ENCODE measurements around the gene ANKRD44. TPM values are rescaled to one million over a fixed set of nuclear protein-coding genes. Genes with fewer than 3 reads are reported as not detected.

The ANKRD44 gene
- total RNA-seq, 2 experiments from 2014 or later: 210 to 249 TPM

GRCh38 chr2:197102231-197102630, 208.3 kb downstream of the ANKRD44 start:
- Mint-ChIP-seq H3K4me1 (peaks cover 9% of the 10 kb centered on the region), H3K4me3 (no peak overlapping the region), H3K27me3 (no peaks in the 10 kb centered on the region), H3K36me3 (peaks cover 53% of the 10 kb centered on the region), H3K27ac (peak overlapping the region; percentile 45), H3K9me3 (ENCODE audit: low read depth) (no peaks in the 10 kb centered on the region)
- CTCF ChIA-PET: interaction anchor here (1.3 kb wide), 1 partner anchor 11 kb away, joined by 5 read pairs; no protein-coding TSS in a partner anchor
- ATAC-seq (no peak), DNase-seq (no peak)

GRCh38 chr2:197101519-197101918, 209.1 kb downstream of the ANKRD44 start:
- peaks cover 9% of the 10 kb centered on the region for H3K4me1 Mint-ChIP-seq
- no peak overlapping the region for H3K4me3 Mint-ChIP-seq
- H3K36me3 Mint-ChIP-seq: peaks cover 55% of the 10 kb centered on the region
- no peak for ATAC-seq
- DNase-seq: no peak
- CTCF ChIA-PET: no interaction called here
- H3K27me3 Mint-ChIP-seq: no peaks in the 10 kb centered on the region
- H3K9me3 Mint-ChIP-seq (ENCODE audit: low read depth): no peaks in the 10 kb centered on the region
- H3K27ac Mint-ChIP-seq: peak overlapping the region; percentile 15

- ATAC-seq: no peak
- H3K27me3 Mint-ChIP-seq: no peaks in the 10 kb centered on the region
- CTCF ChIA-PET: interaction anchor here (1.5 to 2.5 kb wide), 3 partner anchors 15 to 71 kb away, joined by 4 to 17 read pairs (median 7); no protein-coding TSS in a partner anchor
- peaks cover 53% of the 10 kb centered on the region for H3K36me3 Mint-ChIP-seq
- H3K4me1 Mint-ChIP-seq: peaks cover 7% of the 10 kb centered on the region
- no peak for DNase-seq
- H3K4me3 Mint-ChIP-seq: no peak overlapping the region
- H3K27ac Mint-ChIP-seq: no peak overlapping the region
- H3K9me3 Mint-ChIP-seq (ENCODE audit: low read depth): no peaks in the 10 kb centered on the region
Observed at GRCh38 chr2:197097578-197098366, 212.8 kb downstream of the ANKRD44 start.

GRCh38 chr2:197096649-197097048, 213.9 kb downstream of the ANKRD44 start:
- no peaks in the 10 kb centered on the region for H3K9me3 Mint-ChIP-seq (ENCODE audit: low read depth)
- CTCF ChIA-PET: interaction anchor here (1.3 to 2.5 kb wide), 2 partner anchors 9 to 17 kb away, joined by 4 to 7 read pairs; no protein-coding TSS in a partner anchor

GRCh38 chr2:197092431-197092830, 218.1 kb downstream of the ANKRD44 start:
- ATAC-seq: no peak
- Mint-ChIP-seq H3K27ac (no peak overlapping the region), H3K4me1 (peaks cover 2% of the 10 kb centered on the region), H3K9me3 (ENCODE audit: low read depth) (no peaks in the 10 kb centered on the region), H3K27me3 (no peaks in the 10 kb centered on the region), H3K4me3 (no peak overlapping the region), H3K36me3 (peaks cover 48% of the 10 kb centered on the region)
- DNase-seq: no peak
- CTCF ChIA-PET: no interaction called here

More at GRCh38 chr2:197096649-197097048, 213.9 kb downstream of the ANKRD44 start:
- ATAC-seq: no peak
- Mint-ChIP-seq H3K4me3 (no peak overlapping the region), H3K27me3 (no peaks in the 10 kb centered on the region), H3K27ac (no peak overlapping the region), H3K4me1 (no peaks in the 10 kb centered on the region), H3K36me3 (peaks cover 53% of the 10 kb centered on the region)
- no peak for DNase-seq

GRCh38 chr2:197090742-197091367, 219.7 kb downstream of the ANKRD44 start:
- ATAC-seq (no peak), DNase-seq (no peak)
- no peak overlapping the region for H3K4me3 Mint-ChIP-seq
- H3K36me3 Mint-ChIP-seq: peaks cover 51% of the 10 kb centered on the region
- H3K27ac Mint-ChIP-seq: peak overlapping the region; percentile 42
- CTCF ChIA-PET: interaction anchor here (1.2 kb wide), 1 partner anchor 23 kb away, joined by 4 read pairs; no protein-coding TSS in a partner anchor
- no peaks in the 10 kb centered on the region for H3K27me3 Mint-ChIP-seq
- peaks cover 2% of the 10 kb centered on the region for H3K4me1 Mint-ChIP-seq
- no peaks in the 10 kb centered on the region for H3K9me3 Mint-ChIP-seq (ENCODE audit: low read depth)

GRCh38 chr2:197089655-197090054, 220.9 kb downstream of the ANKRD44 start:
- H3K4me3 Mint-ChIP-seq: no peak overlapping the region
- H3K27me3 Mint-ChIP-seq: no peaks in the 10 kb centered on the region
- no peaks in the 10 kb centered on the region for H3K9me3 Mint-ChIP-seq (ENCODE audit: low read depth)
- DNase-seq (no peak), ATAC-seq (no peak)
- H3K4me1 Mint-ChIP-seq: peaks cover 2% of the 10 kb centered on the region
- CTCF ChIA-PET: interaction anchor here (1.3 kb wide), 1 partner anchor 10 kb away, joined by 3 read pairs; no protein-coding TSS in a partner anchor
- H3K36me3 Mint-ChIP-seq: peaks cover 48% of the 10 kb centered on the region
- no peak overlapping the region for H3K27ac Mint-ChIP-seq

- no peak overlapping the region for H3K27ac Mint-ChIP-seq
- DNase-seq (no peak), ATAC-seq (no peak)
- no peak overlapping the region for H3K4me3 Mint-ChIP-seq
- peaks cover 2% of the 10 kb centered on the region for H3K4me1 Mint-ChIP-seq
- peaks cover 56% of the 10 kb centered on the region for H3K36me3 Mint-ChIP-seq
- CTCF ChIA-PET: interaction anchor here (1.3 kb wide), 1 partner anchor 9 kb away, joined by 3 read pairs; no protein-coding TSS in a partner anchor
- H3K9me3 Mint-ChIP-seq (ENCODE audit: low read depth): no peaks in the 10 kb centered on the region
- no peaks in the 10 kb centered on the region for H3K27me3 Mint-ChIP-seq
Observed at GRCh38 chr2:197088694-197089093, 221.9 kb downstream of the ANKRD44 start.

GRCh38 chr2:197086500-197086899, 224.1 kb downstream of the ANKRD44 start:
- CTCF ChIA-PET: interaction anchor here (1.5 to 1.8 kb wide), 3 partner anchors 11 to 82 kb away, joined by 4 to 9 read pairs (median 6); no protein-coding TSS in a partner anchor
- no peak for DNase-seq
- H3K4me3 Mint-ChIP-seq: no peak overlapping the region
- H3K27me3 Mint-ChIP-seq: no peaks in the 10 kb centered on the region
- no peak for ATAC-seq
- H3K36me3 Mint-ChIP-seq: peaks cover 64% of the 10 kb centered on the region
- peaks cover 2% of the 10 kb centered on the region for H3K4me1 Mint-ChIP-seq
- no peaks in the 10 kb centered on the region for H3K9me3 Mint-ChIP-seq (ENCODE audit: low read depth)
- H3K27ac Mint-ChIP-seq: no peak overlapping the region

GRCh38 chr2:197085665-197086064, 224.9 kb downstream of the ANKRD44 start:
- ATAC-seq (no peak), DNase-seq (no peak)
- CTCF ChIA-PET: interaction anchor here (1.5 kb wide), 1 partner anchor 13 kb away, joined by 4 read pairs; no protein-coding TSS in a partner anchor
- no peaks in the 10 kb centered on the region for H3K9me3 Mint-ChIP-seq (ENCODE audit: low read depth)
- no peaks in the 10 kb centered on the region for H3K27me3 Mint-ChIP-seq
- peaks cover 2% of the 10 kb centered on the region for H3K4me1 Mint-ChIP-seq
- no peak overlapping the region for H3K4me3 Mint-ChIP-seq
- H3K36me3 Mint-ChIP-seq: peaks cover 68% of the 10 kb centered on the region
- no peak overlapping the region for H3K27ac Mint-ChIP-seq

- Mint-ChIP-seq H3K4me3 (no peak overlapping the region), H3K4me1 (no peaks in the 10 kb centered on the region), H3K27ac (no peak overlapping the region), H3K27me3 (no peaks in the 10 kb centered on the region), H3K9me3 (ENCODE audit: low read depth) (no peaks in the 10 kb centered on the region), H3K36me3 (peaks cover 80% of the 10 kb centered on the region)
- no peak for ATAC-seq
- CTCF ChIA-PET: interaction anchor here (2.1 kb wide), 1 partner anchor 32 kb away, joined by 6 read pairs; no protein-coding TSS in a partner anchor
- no peak for DNase-seq
Observed at GRCh38 chr2:197081294-197081693, 229.3 kb downstream of the ANKRD44 start.

- H3K36me3 Mint-ChIP-seq: peaks cover 82% of the 10 kb centered on the region
- no peaks in the 10 kb centered on the region for H3K9me3 Mint-ChIP-seq (ENCODE audit: low read depth)
- H3K27me3 Mint-ChIP-seq: no peaks in the 10 kb centered on the region
- CTCF ChIA-PET: no interaction called here
- H3K4me1 Mint-ChIP-seq: no peaks in the 10 kb centered on the region
- H3K4me3 Mint-ChIP-seq: no peak overlapping the region
- no peak for DNase-seq
- no peak overlapping the region for H3K27ac Mint-ChIP-seq
- ATAC-seq: no peak
Observed at GRCh38 chr2:197080578-197081216, 229.9 kb downstream of the ANKRD44 start.

All from activated CD8-positive, alpha-beta memory T cell treated with anti-CD3 and anti-CD28 coated beads, Interleukin-2, amount 10 ng/mL, durations not matched to agents 7 days and 5 days (primary cell).